ENCODE results near the gene SUPT7L. TPM values are rescaled to one million over a fixed set of nuclear protein-coding genes. Genes with fewer than 3 reads are reported as not detected.
A peak's percentile ranks its signal among the peaks of the same experiment; 100 is the strongest.

SUPT7L gene
- total RNA-seq, 1 donor from 2014 or later: 6.1 TPM

- intact Hi-C loops (cut with DNase I): no loop called here
- Histone ChIP-seq H3K36me3 (peaks cover 43 to 51% of the 10 kb centered on the region in 2 donors), H3K4me1 (peaks cover 12 to 21% of the 10 kb centered on the region in 2 donors), H3K4me3 (no peak overlapping the region), H3K27me3 (no peaks in the 10 kb centered on the region), H3K27ac (no peak overlapping the region), H3K9me3 (no peaks in the 10 kb centered on the region)
- TF ChIP-seq CTCF (IDR thresholded peaks at IDR 0.05): no peak
- DNase-seq (ENCODE audit: low spot score in 2 of 2): no peak
Observed at GRCh38 chr2:27667446-27667845, 4.0 kb upstream of the SUPT7L start.

GRCh38 chr2:27664622-27665363 lies 1.4 kb upstream of the SUPT7L start:
- Histone ChIP-seq H3K27me3 (no peaks in the 10 kb centered on the region), H3K9me3 (no peaks in the 10 kb centered on the region), H3K4me1 (peaks cover 14 to 22% of the 10 kb centered on the region in 2 donors), H3K27ac (no peak overlapping the region), H3K36me3 (peaks cover 46 to 49% of the 10 kb centered on the region in 2 donors), H3K4me3 (peak overlapping the region; percentile 82 to 95)
- DNase-seq (ENCODE audit: low spot score in 2 of 2): no peak
- intact Hi-C loops (cut with DNase I): no loop called here
- no peak for TF ChIP-seq CTCF (IDR thresholded peaks at IDR 0.05)

- Histone ChIP-seq H3K4me1 (peaks cover 14 to 22% of the 10 kb centered on the region in 2 donors), H3K36me3 (peaks cover 42 to 48% of the 10 kb centered on the region in 2 donors), H3K4me3 (peak overlapping the region; percentile 82 to 95), H3K27me3 (no peaks in the 10 kb centered on the region), H3K27ac (peak overlapping the region; percentile 90 to 93), H3K9me3 (no peaks in the 10 kb centered on the region)
- DNase-seq (ENCODE audit: low spot score in 2 of 2): no peak
- intact Hi-C loops (cut with DNase I): no loop called here
- TF ChIP-seq CTCF (IDR thresholded peaks at IDR 0.05): no peak
Observed at GRCh38 chr2:27664154-27664574, 750 bp upstream of the SUPT7L start.

- H3K4me1 ChIP-seq: peaks cover 14 to 18% of the 10 kb centered on the region in 2 donors
- DNase-seq (ENCODE audit: low spot score in 2 of 2): no peak
- intact Hi-C loops (cut with DNase I): no loop called here
- peaks cover 26 to 42% of the 10 kb centered on the region in 2 donors for H3K36me3 ChIP-seq
- no peak for TF ChIP-seq CTCF (IDR thresholded peaks at IDR 0.05)
- H3K27me3 ChIP-seq: no peaks in the 10 kb centered on the region
- no peak overlapping the region for H3K4me3 ChIP-seq
- H3K27ac ChIP-seq: no peak overlapping the region
- no peaks in the 10 kb centered on the region for H3K9me3 ChIP-seq
Observed at GRCh38 chr2:27661371-27661770, 2.0 kb downstream of the SUPT7L start.

- H3K27me3 ChIP-seq: no peaks in the 10 kb centered on the region
- H3K36me3 ChIP-seq: peaks cover 61 to 89% of the 10 kb centered on the region in 2 donors
- no peak overlapping the region for H3K27ac ChIP-seq
- no peaks in the 10 kb centered on the region for H3K9me3 ChIP-seq
- no peak for DNase-seq (ENCODE audit: low spot score in 2 of 2)
- no peak for TF ChIP-seq CTCF (IDR thresholded peaks at IDR 0.05)
- no peak overlapping the region for H3K4me3 ChIP-seq
- no peaks in the 10 kb centered on the region for H3K4me1 ChIP-seq
- intact Hi-C loops (cut with DNase I): no loop called here
Observed at GRCh38 chr2:27655155-27655951, 8.1 kb downstream of the SUPT7L start.
